Endodermal cell (in vitro differentiated cells): ENCODE results near the gene FOXR1. TPM values are rescaled to one million over a fixed set of nuclear protein-coding genes. Genes with fewer than 3 reads are reported as not detected.
"Not testable (repeated sequence)": the region's sequence is repeated elsewhere in the genome, so short reads cannot be mapped to it uniquely, and the experiment has no call there.

Source experiments
- DNase-seq: peaks from one replicate; pipeline ENCODE4 v3.0.0-alpha.2; 2017
- H3K27ac ChIP-seq: 2 replicates; pipeline ENCODE4 v1.5.1; 2013; ENCODE audit warnings: mild to moderate bottlenecking, low read depth, low read length, moderate library complexity
- H3K27me3 ChIP-seq: 2 replicates; pipeline ENCODE4 v1.6.1; 2013; ENCODE audit warnings: mild to moderate bottlenecking, low read length, moderate library complexity; ENCODE audit not compliant: insufficient read depth, control insufficient read depth, poor library complexity, severe bottlenecking
- H3K36me3 ChIP-seq: 2 replicates; pipeline ENCODE4 v1.7.0; 2013; ENCODE audit warnings: mild to moderate bottlenecking, low read length, moderate library complexity; ENCODE audit not compliant: control insufficient read depth, insufficient read depth
- H3K4me1 ChIP-seq: one replicate; pipeline ENCODE4 v1.7.0; 2013; ENCODE audit warnings: low read length; ENCODE audit not compliant: control insufficient read depth, insufficient read depth
- H3K4me3 ChIP-seq: 2 replicates; pipeline ENCODE4 v1.5.1; 2013; ENCODE audit warnings: mild to moderate bottlenecking, low read length, moderate library complexity
- H3K9ac ChIP-seq: 2 replicates; pipeline ENCODE4 v1.6.1; 2013; ENCODE audit warnings: mild to moderate bottlenecking, low read length, moderate library complexity; ENCODE audit not compliant: poor library complexity, severe bottlenecking; ENCODE audit errors: extremely low read depth
- H3K9me3 ChIP-seq: 2 replicates; pipeline ENCODE4 v1.6.1; 2013; ENCODE audit warnings: mild to moderate bottlenecking, low read length, moderate library complexity; ENCODE audit not compliant: control insufficient read depth
- H3K27ac Mint-ChIP-seq: 2 replicates; pipeline ENCODE4 v1.8.0; 2020; ENCODE audit warnings: mixed read lengths
- H3K27me3 Mint-ChIP-seq: 2 replicates; pipeline ENCODE4 v1.8.0; 2021; ENCODE audit warnings: mild to moderate bottlenecking, mixed read lengths; ENCODE audit not compliant: insufficient read depth
- H3K36me3 Mint-ChIP-seq: 2 replicates; pipeline ENCODE4 v1.8.0; 2020; ENCODE audit warnings: low read depth, mixed read lengths
- H3K4me1 Mint-ChIP-seq: 2 replicates; pipeline ENCODE4 v1.8.0; 2020; ENCODE audit warnings: mixed read lengths
- H3K4me3 Mint-ChIP-seq: 2 replicates; pipeline ENCODE4 v1.8.0; 2020; ENCODE audit warnings: mild to moderate bottlenecking, moderate library complexity, mixed read lengths
- H3K9me3 Mint-ChIP-seq: 2 replicates; pipeline ENCODE4 v1.8.0; 2020; ENCODE audit warnings: mild to moderate bottlenecking, mixed read lengths
- WGBS, 2 experiments: methylation state at CpG; one replicate each; pipeline versions ENCODE4 v1.1.5 to v1.1.7; 2013; ENCODE audit warnings: missing lambda C conversion rate in 2 of 2, mixed read lengths in 1 of 2; ENCODE audit not compliant: insufficient coverage in 1 of 2, insufficient read length in 1 of 2; 5-methylcytosine and 5-hydroxymethylcytosine counted together
- total RNA-seq, 2 donors: library from RNA; stranded (reverse); fragmentation: NEBNext Ultra II Directional in 1 of 2; extraction: Animal tissue kit (Norgen Biotek cat#: 25700) in 1 of 2; gene quantifications; 2 replicates in 1 of 2; 3 replicates in 1 of 2; pipeline ENCODE4 v1.2.1, GENCODE V29; 2021
- TF ChIP-seq, protein P1 (sequence below): fragments of 200-600 bp; sonication (generic); conservative IDR thresholded peaks from 2 replicates; pipeline ENCODE4 v1.5.0; 2021; ENCODE audit warnings: antibody characterized with exemption, mild to moderate bottlenecking

The FOXR1 gene
- total RNA-seq, 2 donors from 2014 or later, result not detected

DNA sequence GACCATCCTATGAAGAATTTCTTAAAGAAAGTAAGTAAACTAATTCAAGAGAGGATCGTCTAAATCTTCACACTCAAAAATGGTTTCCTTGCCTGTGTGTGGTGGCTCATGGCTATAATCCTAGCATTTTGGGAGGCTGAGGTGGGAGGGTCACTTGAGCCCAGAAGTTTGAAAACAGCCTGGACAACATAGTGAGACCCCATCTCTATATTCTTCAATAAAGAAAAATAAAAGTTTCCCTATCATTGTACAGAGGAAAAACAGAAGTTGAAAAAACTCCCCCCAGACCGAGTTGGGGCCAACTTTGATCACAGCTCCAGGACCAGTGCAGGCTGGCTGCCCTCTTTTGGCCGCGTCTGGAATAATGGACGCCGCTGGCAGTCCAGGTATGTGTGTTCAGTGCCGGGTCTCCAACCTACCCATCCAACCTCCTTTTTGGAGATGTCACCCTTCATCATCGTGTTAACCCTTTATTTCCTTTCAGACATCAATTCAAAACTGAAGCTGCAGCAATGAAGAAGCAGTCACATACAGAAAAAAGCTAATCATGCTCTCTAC, 43.6 kb downstream of the FOXR1 start:
- no peaks in the 10 kb centered on the region for H3K9me3 ChIP-seq
- H3K4me1 ChIP-seq, result peaks cover 6% of the 10 kb centered on the region
- Mint-ChIP-seq H3K9me3 (no peaks in the 10 kb centered on the region), H3K4me1 (peaks cover 10% of the 10 kb centered on the region), H3K27ac (peak overlapping the region; percentile 15), H3K4me3 (no peak overlapping the region), H3K27me3 (no peaks in the 10 kb centered on the region), H3K36me3 (peaks cover 65% of the 10 kb centered on the region)
- TF ChIP-seq, protein P1, sequence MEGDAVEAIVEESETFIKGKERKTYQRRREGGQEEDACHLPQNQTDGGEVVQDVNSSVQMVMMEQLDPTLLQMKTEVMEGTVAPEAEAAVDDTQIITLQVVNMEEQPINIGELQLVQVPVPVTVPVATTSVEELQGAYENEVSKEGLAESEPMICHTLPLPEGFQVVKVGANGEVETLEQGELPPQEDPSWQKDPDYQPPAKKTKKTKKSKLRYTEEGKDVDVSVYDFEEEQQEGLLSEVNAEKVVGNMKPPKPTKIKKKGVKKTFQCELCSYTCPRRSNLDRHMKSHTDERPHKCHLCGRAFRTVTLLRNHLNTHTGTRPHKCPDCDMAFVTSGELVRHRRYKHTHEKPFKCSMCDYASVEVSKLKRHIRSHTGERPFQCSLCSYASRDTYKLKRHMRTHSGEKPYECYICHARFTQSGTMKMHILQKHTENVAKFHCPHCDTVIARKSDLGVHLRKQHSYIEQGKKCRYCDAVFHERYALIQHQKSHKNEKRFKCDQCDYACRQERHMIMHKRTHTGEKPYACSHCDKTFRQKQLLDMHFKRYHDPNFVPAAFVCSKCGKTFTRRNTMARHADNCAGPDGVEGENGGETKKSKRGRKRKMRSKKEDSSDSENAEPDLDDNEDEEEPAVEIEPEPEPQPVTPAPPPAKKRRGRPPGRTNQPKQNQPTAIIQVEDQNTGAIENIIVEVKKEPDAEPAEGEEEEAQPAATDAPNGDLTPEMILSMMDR, result no peak
- DNase-seq, result peak; percentile 48
- peaks cover 73% of the 10 kb centered on the region for H3K36me3 ChIP-seq
- H3K9ac ChIP-seq, result no peak overlapping the region
- no peak overlapping the region for H3K4me3 ChIP-seq
- no peak overlapping the region for H3K27ac ChIP-seq
- no peaks in the 10 kb centered on the region for H3K27me3 ChIP-seq
- 81 to 82% methylated on average over 7 to 8 of the region's 8 CpGs for WGBS, 2 experiments

DNA sequence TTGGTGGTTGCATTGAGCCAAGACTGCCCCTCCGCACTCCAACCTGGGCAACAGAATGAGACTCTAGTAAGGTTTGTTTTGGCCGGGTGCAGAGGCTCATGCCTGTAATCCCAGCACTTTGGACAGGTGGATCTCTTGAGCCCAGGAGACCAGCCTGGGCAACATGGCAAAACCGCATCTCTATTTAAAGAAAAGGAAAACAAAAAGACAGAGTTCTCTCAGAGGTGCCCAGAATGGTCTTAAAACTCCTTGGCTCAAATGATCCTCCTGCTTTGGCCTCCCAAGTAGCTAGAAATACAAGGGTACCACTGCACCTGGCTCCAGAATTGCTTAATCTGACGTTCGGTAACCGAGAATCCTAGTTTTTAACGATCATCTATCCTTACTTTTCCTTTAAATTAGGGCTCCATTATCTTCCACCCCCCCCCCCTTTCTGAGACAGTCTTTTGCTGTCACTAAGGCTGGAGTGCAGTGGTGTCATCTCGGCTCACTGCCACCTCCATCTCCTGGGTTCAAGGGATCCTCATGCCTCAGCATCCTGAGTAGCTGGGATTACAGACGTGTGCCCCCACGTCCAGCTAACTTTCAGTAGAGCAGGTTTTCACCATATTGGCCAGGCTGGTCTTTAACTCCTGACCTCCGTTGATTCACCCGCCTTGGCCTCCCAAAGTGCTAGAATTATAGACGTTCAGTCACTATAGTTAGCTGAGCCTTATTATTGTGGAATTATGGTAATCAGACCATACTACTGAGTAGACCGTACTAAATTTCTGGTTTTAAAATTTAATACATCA, 44.9 kb downstream of the FOXR1 start:
- Mint-ChIP-seq H3K36me3 (peaks cover 64% of the 10 kb centered on the region), H3K9me3 (no peaks in the 10 kb centered on the region), H3K27me3 (no peaks in the 10 kb centered on the region), H3K4me1 (peaks cover 10% of the 10 kb centered on the region), H3K4me3 (peak overlapping the region; percentile 100), H3K27ac (peak overlapping the region; percentile 75)
- Histone ChIP-seq H3K4me1 (peaks cover 6% of the 10 kb centered on the region), H3K4me3 (peak overlapping the region; percentile 99), H3K9ac (peak overlapping the region; percentile 94), H3K9me3 (no peaks in the 10 kb centered on the region), H3K27ac (no peak overlapping the region), H3K36me3 (peaks cover 67% of the 10 kb centered on the region), H3K27me3 (no peaks in the 10 kb centered on the region)
- 88 to 91% methylated on average over 10 to 13 of the region's 14 CpGs for WGBS, 2 experiments
- DNase-seq, result no peak
- TF ChIP-seq, protein P1, result no peak

DNA sequence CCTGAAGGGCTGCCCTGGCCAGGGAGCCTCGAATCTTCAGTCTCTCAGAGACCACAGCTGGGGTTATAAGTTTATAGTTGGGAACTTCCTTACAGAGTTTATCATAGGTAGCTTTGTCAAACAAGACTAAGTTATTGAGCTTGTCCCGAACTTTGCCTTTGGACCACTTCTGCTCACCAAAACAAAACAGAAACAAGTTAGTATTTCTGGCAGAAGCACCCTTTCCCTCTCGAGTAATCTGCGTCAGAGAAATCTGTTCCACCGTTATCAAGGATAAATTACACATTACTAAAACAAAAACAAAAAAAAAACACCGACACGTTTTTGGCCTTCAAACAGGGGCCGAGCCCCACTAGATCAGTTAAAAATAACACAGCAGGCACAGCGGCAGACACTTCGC, 45.8 kb downstream of the FOXR1 start:
- not testable (repeated sequence) for H3K9me3 Mint-ChIP-seq, H3K9me3 ChIP-seq, H3K27me3 ChIP-seq, H3K27me3 Mint-ChIP-seq, DNase-seq, H3K4me1 Mint-ChIP-seq, H3K4me1 ChIP-seq
- Histone ChIP-seq H3K9ac (peak overlapping the region; percentile 94), H3K4me3 (peak overlapping the region; percentile 99), H3K36me3 (peaks cover 62% of the 10 kb centered on the region), H3K27ac (peak overlapping the region; percentile 60)
- 4 to 11% methylated on average over 5 to 10 of the region's 10 CpGs for WGBS, 2 experiments
- Mint-ChIP-seq H3K27ac (peak overlapping the region; percentile 97), H3K36me3 (peaks cover 71% of the 10 kb centered on the region), H3K4me3 (peak overlapping the region; percentile 100)
